GM12801 (cell line): ENCODE data around the gene GABPB1.

ENCODE experiments used
- CTCF ChIP-seq: IDR thresholded peaks from one replicate; pipeline ENCODE4 v1.5.1; 2011; ENCODE audit warnings: control low read depth; ENCODE audit not compliant: insufficient read length; ENCODE audit errors: extremely low read depth

Gene GABPB1

DNA sequence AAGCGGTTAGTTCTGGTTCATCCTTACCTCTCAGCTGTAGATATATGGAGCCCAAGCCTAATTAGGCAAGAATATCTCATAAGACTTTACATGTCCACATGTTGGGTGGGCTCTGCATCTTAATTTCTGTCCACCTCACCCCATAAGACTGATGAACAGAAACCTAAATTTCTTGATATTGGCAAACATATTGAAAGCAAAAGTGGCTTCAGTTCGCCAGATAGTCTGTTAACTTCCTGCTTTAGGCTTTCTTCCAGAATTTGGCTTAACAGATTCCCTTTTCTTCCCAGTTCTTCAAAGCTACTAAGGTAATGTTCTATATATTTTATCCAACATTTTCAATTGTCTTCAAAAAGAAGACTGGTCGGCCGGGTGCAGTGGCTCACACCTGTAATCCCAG is 19.7 kb downstream of the GABPB1 start:
- no peak for TF ChIP-seq CTCF

- TF ChIP-seq CTCF = no peak
Observed at GRCh38 chr15:50333229-50333628, 21.8 kb downstream of the GABPB1 start.

DNA sequence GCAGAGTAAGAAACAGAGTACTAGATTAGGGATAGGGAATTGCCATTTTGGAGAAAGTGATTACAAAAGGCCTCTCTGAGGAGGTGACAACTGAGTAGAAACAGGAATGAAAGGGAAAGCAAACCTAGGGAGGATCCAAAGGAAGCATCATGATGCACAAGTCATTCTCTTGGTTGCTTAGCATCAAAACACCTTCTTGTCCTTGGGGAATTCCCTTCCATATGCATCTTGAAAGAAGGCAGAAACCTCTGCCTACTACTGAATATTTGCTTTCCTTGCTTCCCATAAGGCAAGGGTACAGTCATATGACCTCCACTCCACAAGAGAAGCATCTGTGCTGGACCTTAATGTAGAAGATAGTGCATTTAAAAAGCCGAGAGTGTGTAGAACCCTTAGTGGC is 24.1 kb downstream of the GABPB1 start:
- no peak for TF ChIP-seq CTCF

DNA sequence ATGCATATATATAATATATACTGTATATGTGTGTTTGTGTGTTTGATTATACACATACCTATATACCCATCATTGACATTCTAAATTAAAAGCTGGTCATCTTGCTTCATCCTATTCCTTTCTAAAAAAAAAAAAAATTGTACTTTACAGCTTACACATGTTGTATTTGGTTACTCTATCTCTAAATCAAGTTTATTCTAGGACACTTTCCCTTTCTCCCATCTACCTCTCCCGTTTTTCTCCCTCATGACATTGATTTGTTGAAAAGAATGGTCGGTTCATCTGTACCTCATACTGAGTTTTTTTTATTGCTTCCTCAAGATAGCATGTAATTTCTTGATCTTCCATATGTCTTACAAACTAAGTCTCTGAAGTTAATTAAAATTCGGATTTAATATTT is 26.9 kb downstream of the GABPB1 start:
- TF ChIP-seq CTCF = no peak

DNA sequence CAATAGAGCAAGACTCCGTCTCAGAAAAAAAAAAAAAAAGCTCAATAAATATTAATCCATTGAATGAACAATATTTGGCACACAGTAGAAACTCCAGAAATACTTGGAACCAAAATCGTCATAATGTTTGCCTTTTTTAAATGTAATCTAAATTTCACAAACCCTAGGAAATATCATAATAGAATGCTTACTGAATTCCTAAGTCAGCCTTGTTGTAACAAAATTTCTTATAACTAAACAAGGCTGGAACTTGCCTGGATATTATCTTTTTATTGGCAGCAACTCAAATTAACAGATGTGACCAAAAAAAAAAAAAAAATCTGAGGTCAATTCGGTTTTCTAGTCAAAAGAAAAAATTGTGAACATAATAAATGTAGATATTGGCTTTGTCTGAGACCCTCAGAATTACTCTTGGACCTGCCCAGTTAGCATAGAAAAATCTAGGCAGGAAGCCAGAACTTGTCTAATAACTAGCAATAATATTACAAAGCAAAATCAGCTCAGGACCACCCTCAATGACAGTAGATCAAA is 33.3 kb downstream of the GABPB1 start:
- TF ChIP-seq CTCF = no peak

DNA sequence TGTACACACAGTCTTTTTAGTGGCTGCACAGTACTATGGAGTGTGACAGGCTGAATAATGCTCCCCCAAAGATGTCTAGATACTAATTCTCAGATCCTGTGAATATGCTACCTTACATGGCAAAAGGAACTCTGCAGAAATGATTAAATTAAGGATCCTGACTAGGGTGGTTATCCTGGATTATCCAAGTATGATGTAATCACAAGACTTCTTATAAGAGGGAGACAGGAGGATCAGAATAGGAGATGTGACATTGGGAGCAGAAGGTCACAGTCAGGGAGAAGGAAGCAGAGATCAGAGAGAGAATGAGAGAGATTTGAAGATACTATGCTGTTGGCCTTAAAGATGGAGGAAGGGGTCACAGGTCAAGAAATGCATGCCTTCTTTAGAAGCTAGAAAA is 34.5 kb downstream of the GABPB1 start:
- no peak for TF ChIP-seq CTCF

- TF ChIP-seq CTCF = no peak
Observed at GRCh38 chr15:50318697-50319096, 36.3 kb downstream of the GABPB1 start.
